Osteoblast (primary cell): ENCODE measurements around the gene CNTN5. TPM values are rescaled to one million over a fixed set of nuclear protein-coding genes. Genes with fewer than 3 reads are reported as not detected.

Experiments used
- DNase-seq: peaks from one replicate; pipeline ENCODE4 v3.0.0; 2011; ENCODE audit warnings: low spot score, mixed read lengths; ENCODE audit not compliant: insufficient read length; ENCODE audit errors: missing footprints
- H2AFZ ChIP-seq: 2 replicates; pipeline ENCODE4 v1.6.0; 2011; ENCODE audit warnings: mild to moderate bottlenecking, low read length
- H3K27ac ChIP-seq: 2 replicates; pipeline ENCODE4 v1.5.1; 2011; ENCODE audit warnings: mild to moderate bottlenecking, low read depth, low read length, moderate library complexity
- H3K27me3 ChIP-seq: 2 replicates; pipeline ENCODE4 v1.6.0; 2012; ENCODE audit warnings: mild to moderate bottlenecking, control low read depth, inconsistent platforms, low read length, moderate library complexity; ENCODE audit not compliant: insufficient read depth
- H3K36me3 ChIP-seq: 2 replicates; pipeline ENCODE4 v1.5.1; 2011; ENCODE audit warnings: mild to moderate bottlenecking, low read length, control low read depth, moderate library complexity; ENCODE audit not compliant: insufficient read depth
- H3K4me1 ChIP-seq: 2 replicates; pipeline ENCODE4 v1.5.1; 2011; ENCODE audit warnings: mild to moderate bottlenecking, low read length, control low read depth, moderate library complexity; ENCODE audit not compliant: insufficient read depth
- H3K4me2 ChIP-seq: 2 replicates; pipeline ENCODE4 v1.6.0; 2011; ENCODE audit warnings: mild to moderate bottlenecking, low read length; ENCODE audit not compliant: insufficient read depth
- H3K4me3 ChIP-seq: fragments of 200-600 bp; sonication (generic); 3 replicates; pipeline ENCODE4 v1.5.1; 2012; ENCODE audit warnings: mild to moderate bottlenecking, low read length, inconsistent platforms; ENCODE audit not compliant: insufficient read depth
- H3K79me2 ChIP-seq: 2 replicates; pipeline ENCODE4 v1.6.0; 2012; ENCODE audit warnings: mild to moderate bottlenecking, low read length, control low read depth, inconsistent platforms; ENCODE audit not compliant: insufficient read depth
- H3K9me3 ChIP-seq: 2 replicates; pipeline ENCODE4 v1.5.1; 2011; ENCODE audit warnings: low read depth, low read length, control low read depth
- H4K20me1 ChIP-seq: 2 replicates; pipeline ENCODE4 v1.6.0; 2012; ENCODE audit warnings: mild to moderate bottlenecking, low read length, control low read depth; ENCODE audit not compliant: insufficient read depth
- CTCF ChIP-seq: IDR thresholded peaks from 2 replicates; pipeline ENCODE4 v1.5.1; 2011; ENCODE audit warnings: mild to moderate bottlenecking, low read depth, low read length, moderate library complexity; ENCODE audit errors: extremely low read depth
- total RNA-seq: library from RNA; depleted of rRNA; stranded (reverse); fragments of >200 nt; gene quantifications from 2 replicates; pipeline ENCODE4 v1.2.3, GENCODE V29; 2012

The CNTN5 gene
- total RNA-seq, 1 donor: not detected

GRCh38 chr11:99682646-99683045, 661.9 kb downstream of the CNTN5 start:
- Histone ChIP-seq H4K20me1 (no peaks in the 10 kb centered on the region), H3K4me1 (no peaks in the 10 kb centered on the region), H3K4me3 (no peak overlapping the region), H3K4me2 (no peak overlapping the region), H3K36me3 (no peaks in the 10 kb centered on the region), H3K27ac (no peak overlapping the region), H3K9me3 (no peaks in the 10 kb centered on the region), H3K79me2 (no peaks in the 10 kb centered on the region), H3K27me3 (no peaks in the 10 kb centered on the region), H2AFZ (no peak overlapping the region)
- no peak for DNase-seq
- no peak for TF ChIP-seq CTCF

- no peaks in the 10 kb centered on the region for H3K27me3 ChIP-seq
- H3K9me3 ChIP-seq: no peaks in the 10 kb centered on the region
- no peak overlapping the region for H3K4me3 ChIP-seq
- H3K4me1 ChIP-seq: no peaks in the 10 kb centered on the region
- H2AFZ ChIP-seq: no peak overlapping the region
- H3K79me2 ChIP-seq: no peaks in the 10 kb centered on the region
- no peak for TF ChIP-seq CTCF
- no peaks in the 10 kb centered on the region for H3K36me3 ChIP-seq
- no peaks in the 10 kb centered on the region for H4K20me1 ChIP-seq
- no peak overlapping the region for H3K4me2 ChIP-seq
- H3K27ac ChIP-seq: no peak overlapping the region
- no peak for DNase-seq
Observed at GRCh38 chr11:99683933-99684332, 663.2 kb downstream of the CNTN5 start.

- Histone ChIP-seq H3K4me1 (no peaks in the 10 kb centered on the region), H3K4me3 (no peak overlapping the region), H3K4me2 (no peak overlapping the region), H2AFZ (no peak overlapping the region), H3K27ac (no peak overlapping the region), H3K27me3 (no peaks in the 10 kb centered on the region), H4K20me1 (no peaks in the 10 kb centered on the region), H3K9me3 (no peaks in the 10 kb centered on the region), H3K36me3 (no peaks in the 10 kb centered on the region), H3K79me2 (no peaks in the 10 kb centered on the region)
- no peak for DNase-seq
- no peak for TF ChIP-seq CTCF
Observed at GRCh38 chr11:99686838-99687237, 666.1 kb downstream of the CNTN5 start.

- no peaks in the 10 kb centered on the region for H4K20me1 ChIP-seq
- H3K4me1 ChIP-seq: no peaks in the 10 kb centered on the region
- no peak for DNase-seq
- H3K4me2 ChIP-seq: no peak overlapping the region
- H3K36me3 ChIP-seq: no peaks in the 10 kb centered on the region
- no peak overlapping the region for H2AFZ ChIP-seq
- no peak overlapping the region for H3K4me3 ChIP-seq
- no peak overlapping the region for H3K27ac ChIP-seq
- H3K79me2 ChIP-seq: no peaks in the 10 kb centered on the region
- H3K9me3 ChIP-seq: no peaks in the 10 kb centered on the region
- no peak for TF ChIP-seq CTCF
- H3K27me3 ChIP-seq: no peaks in the 10 kb centered on the region
Observed at GRCh38 chr11:99687320-99687719, 666.6 kb downstream of the CNTN5 start.
